ENCODE results near the gene LYPD8. TPM values are rescaled to one million over a fixed set of nuclear protein-coding genes. Genes with fewer than 3 reads are reported as not detected.

The LYPD8 gene
- total and polyA plus RNA-seq, 9 of the 15 experiments (the other 6 are each of a cell fraction or from before 2014, with no cell fraction given), result 0.50 to 2.1 (median 1.3) TPM

DNA sequence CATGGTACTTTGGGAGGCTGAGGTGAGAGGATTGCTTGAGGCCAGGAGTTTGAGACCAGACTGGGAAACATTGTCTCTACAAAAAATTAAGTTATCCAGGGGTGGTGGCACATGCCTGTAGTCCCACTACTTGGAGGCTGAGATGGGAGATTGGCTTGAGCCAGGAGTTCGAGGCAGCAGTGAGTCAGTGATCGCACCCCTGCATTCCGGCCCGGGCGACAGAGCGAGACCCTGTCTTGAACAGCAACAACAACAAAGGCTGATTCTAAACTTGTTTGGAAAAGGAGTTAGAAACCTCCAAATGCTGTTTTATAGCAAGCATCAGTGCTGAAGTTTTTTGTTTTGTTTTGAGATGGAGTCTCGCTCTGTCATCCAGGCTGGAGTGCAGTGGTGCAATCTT lies 14.7 kb downstream of the LYPD8 start (continued):
- no peak for TF ChIP-seq ZBTB49 (CRISPR knock-in tag; IDR thresholded peaks at IDR 0.05; ENCODE audit: borderline replicate concordance)
- no peak for TF ChIP-seq CBX5 (IDR thresholded peaks at IDR 0.05; ENCODE audit: borderline replicate concordance, low read depth)
- TF ChIP-seq MAZ (CRISPR knock-in tag; conservative IDR thresholded peaks at IDR 0.05 in 1 of 2, IDR thresholded peaks at IDR 0.05 in 1 of 2), result no peak
- TF ChIP-seq ZNF507 (tag; conservative IDR thresholded peaks at IDR 0.05), result no peak
- TF ChIP-seq TCF7 (IDR thresholded peaks at IDR 0.05; ENCODE audit: borderline replicate concordance), result no peak
- no peak for TF ChIP-seq ZEB2 (IDR thresholded peaks at IDR 0.05)
- TF ChIP-seq, protein P1, sequence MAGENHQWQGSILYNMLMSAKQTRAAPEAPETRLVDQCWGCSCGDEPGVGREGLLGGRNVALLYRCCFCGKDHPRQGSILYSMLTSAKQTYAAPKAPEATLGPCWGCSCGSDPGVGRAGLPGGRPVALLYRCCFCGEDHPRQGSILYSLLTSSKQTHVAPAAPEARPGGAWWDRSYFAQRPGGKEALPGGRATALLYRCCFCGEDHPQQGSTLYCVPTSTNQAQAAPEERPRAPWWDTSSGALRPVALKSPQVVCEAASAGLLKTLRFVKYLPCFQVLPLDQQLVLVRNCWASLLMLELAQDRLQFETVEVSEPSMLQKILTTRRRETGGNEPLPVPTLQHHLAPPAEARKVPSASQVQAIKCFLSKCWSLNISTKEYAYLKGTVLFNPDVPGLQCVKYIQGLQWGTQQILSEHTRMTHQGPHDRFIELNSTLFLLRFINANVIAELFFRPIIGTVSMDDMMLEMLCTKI (IDR thresholded peaks at IDR 0.05; ENCODE audit: partially characterized antibody), result no peak
- no peak for TF ChIP-seq YY1 (IDR thresholded peaks at IDR 0.05; ENCODE audit: borderline replicate concordance in 1 of 3, control insufficient read depth in 1 of 3, extremely low read depth in 1 of 3, insufficient read depth in 3 of 3, insufficient read length in 1 of 3, insufficient replicate concordance in 2 of 3, low read depth in 1 of 3, low read length in 2 of 3)
- TF ChIP-seq LEF1 (IDR thresholded peaks at IDR 0.05), result no peak
- no peak for TF ChIP-seq ILF3 (IDR thresholded peaks at IDR 0.05; ENCODE audit: borderline replicate concordance)

All from K562 (cell line).